HCT116 (cell line): ENCODE results near the gene MYL5. TPM values are rescaled to one million over a fixed set of nuclear protein-coding genes. Genes with fewer than 3 reads are reported as not detected.

Experiments
- ATAC-seq: fragments of 200-7000 bp; cut with Tn5 transposase; 2 replicates; pipeline ENCODE4 v1.9.1; 2020; ENCODE audit warnings: mild to moderate bottlenecking, moderate library complexity
- BruUV-seq: library from RNA; stranded (reverse); fragments of 400-500 nt; replicated peaks from 2 replicates; lab custom pipeline; 2021; lab: Mats Ljungman, UMichigan
- CTCF ChIA-PET: fragments of 300-600 bp; sonication (Branson Sonifier 250); formaldehyde crosslinking; loops from one replicate; lab custom pipeline; 2021; ENCODE audit warnings: antibody characterized with exemption; lab: Charles Lee
- POLR2A ChIA-PET: fragments of 300-600, 350-600 bp; sonication (Branson Sonifier 250); formaldehyde crosslinking; loops from one replicate; lab custom pipeline; 2021; ENCODE audit warnings: antibody characterized with exemption; lab: Charles Lee
- RAD21 ChIA-PET, 2 experiments: fragments of 300-600 bp; sonication (Branson Sonifier 250); formaldehyde crosslinking; loops; one replicate each; lab custom pipeline; 2023; ENCODE audit warnings: low total read pairs in 2 of 2; ENCODE audit not compliant: uncharacterized antibody in 2 of 2, unreplicated experiment in 2 of 2, low non-redundant PET in 1 of 2; lab: Charles Lee
- DNase-seq: peaks from one replicate; pipeline ENCODE4 v3.0.0-alpha.2; 2010; ENCODE audit warnings: low read depth, low spot score
- H2AFZ ChIP-seq: fragments of 200-600 bp; shearing (Covaris generic), sonication (generic); 2 replicates; pipeline ENCODE4 v1.6.1; 2017; ENCODE audit warnings: low read depth, mixed run types, mixed read lengths, antibody characterized with exemption, low read length; ENCODE audit not compliant: poor library complexity, severe bottlenecking
- H3K27ac ChIP-seq: 2 replicates; pipeline ENCODE4 v1.5.1; 2012; ENCODE audit warnings: low read depth, low read length
- H3K27me3 ChIP-seq: fragments of 200-600 bp; sonication (generic); 2 replicates; pipeline ENCODE4 v1.6.1; 2016; ENCODE audit warnings: mixed run types, low read length, mixed read lengths; ENCODE audit not compliant: insufficient read depth
- H3K36me3 ChIP-seq, 2 experiments: fragments of 200-500 bp in 1 of 2; fragments of 200-600 bp in 1 of 2; sonication (Bioruptor generic) in 1 of 2; sonication (generic) in 1 of 2; 2 replicates each; pipeline versions ENCODE4 v1.5.1 to v1.6.1; 2014 to 2016; ENCODE audit warnings: low read length in 2 of 2, inconsistent platforms in 1 of 2, mixed read lengths in 1 of 2, mixed run types in 1 of 2; ENCODE audit not compliant: insufficient read depth in 2 of 2, control insufficient read depth in 1 of 2
- H3K4me1 ChIP-seq, 2 experiments: fragments of 200-600 bp in 1 of 2; sonication (generic) in 1 of 2; 2 replicates each; pipeline versions ENCODE4 v1.5.1 to v1.6.1; 2012 to 2017; ENCODE audit warnings: low read length in 2 of 2, inconsistent platforms in 1 of 2, mild to moderate bottlenecking in 1 of 2, mixed read lengths in 1 of 2, mixed run types in 1 of 2, moderate library complexity in 1 of 2; ENCODE audit not compliant: insufficient read depth in 2 of 2, control insufficient read depth in 1 of 2
- H3K4me2 ChIP-seq: fragments of 200-600 bp; sonication (generic); 2 replicates; pipeline ENCODE4 v1.6.1; 2017; ENCODE audit warnings: mixed run types, low read length, mixed read lengths
- H3K4me3 ChIP-seq, 2 experiments: fragments of 200-600 bp in 1 of 2; sonication (generic) in 1 of 2; replicated peaks in 1 of 2; 2 replicates each; pipeline ENCODE4 v1.5.1; 2011 to 2016; ENCODE audit warnings: low read length in 2 of 2, control low read depth in 1 of 2, low read depth in 1 of 2, mild to moderate bottlenecking in 1 of 2, mixed read lengths in 1 of 2, mixed run types in 1 of 2
- H3K79me2 ChIP-seq: fragments of 200-600 bp; sonication (generic); 2 replicates; pipeline ENCODE4 v1.6.1; 2017; ENCODE audit warnings: mild to moderate bottlenecking, mixed run types, low read length, moderate library complexity, mixed read lengths; ENCODE audit not compliant: insufficient read depth
- H3K9ac ChIP-seq: fragments of 200-600 bp; sonication (generic); 2 replicates; pipeline ENCODE4 v1.6.1; 2016; ENCODE audit warnings: low read length, mixed read lengths
- H3K9me2 ChIP-seq: fragments of 200-600 bp; sonication (generic), shearing (Covaris generic); 2 replicates; pipeline ENCODE4 v1.6.1; 2017; ENCODE audit warnings: mixed run types, mild to moderate bottlenecking, moderate library complexity; ENCODE audit not compliant: insufficient read depth
- H3K9me3 ChIP-seq, 2 experiments: fragments of 200-500 bp in 1 of 2; fragments of 200-600 bp in 1 of 2; sonication (Bioruptor generic) in 1 of 2; sonication (generic) in 1 of 2; 2 replicates each; pipeline ENCODE4 v1.6.1; 2014 to 2017; ENCODE audit warnings: low read length in 2 of 2, mixed read lengths in 2 of 2, inconsistent platforms in 1 of 2, low read depth in 1 of 2, mild to moderate bottlenecking in 1 of 2, mixed run types in 1 of 2, moderate library complexity in 1 of 2; ENCODE audit not compliant: control insufficient read depth in 1 of 2, insufficient read depth in 1 of 2
- H4K20me1 ChIP-seq: fragments of 200-600 bp; sonication (generic), shearing (Covaris generic); 2 replicates; pipeline ENCODE4 v1.6.1; 2017; ENCODE audit warnings: mixed run types, mild to moderate bottlenecking, moderate library complexity; ENCODE audit not compliant: insufficient read depth
- ATF3 ChIP-seq: IDR thresholded peaks from 2 replicates; pipeline ENCODE4 v1.6.1; 2012
- CBX3 ChIP-seq: IDR thresholded peaks from 2 replicates; pipeline ENCODE4 v1.6.1; 2012; ENCODE audit warnings: low read depth
- CEBPB ChIP-seq: IDR thresholded peaks from 2 replicates; pipeline ENCODE4 v1.6.1; 2012; ENCODE audit warnings: low read depth
- EGR1 ChIP-seq: IDR thresholded peaks from 2 replicates; pipeline ENCODE4 v1.6.1; 2012; ENCODE audit warnings: low read depth
- EZH2 ChIP-seq: fragments of 200-600 bp; sonication (generic); IDR thresholded peaks from 2 replicates; pipeline ENCODE4 v1.6.1; 2017; ENCODE audit warnings: antibody characterized with exemption, mixed run types
- EZH2phosphoT487 ChIP-seq: fragments of 200-600 bp; IDR thresholded peaks from 2 replicates; pipeline ENCODE4 v1.6.1; 2018; ENCODE audit warnings: antibody characterized with exemption, borderline replicate concordance
- JUND ChIP-seq: IDR thresholded peaks from 2 replicates; pipeline ENCODE4 v1.6.1; 2012
- MAX ChIP-seq: IDR thresholded peaks from 2 replicates; pipeline ENCODE4 v1.6.1; 2012
- POLR2A ChIP-seq: IDR thresholded peaks from 2 replicates; pipeline ENCODE4 v1.7.0; 2011; ENCODE audit warnings: borderline replicate concordance; ENCODE audit not compliant: insufficient read depth, insufficient read length; ENCODE audit errors: extremely low read depth
- RAD21 ChIP-seq: IDR thresholded peaks from 2 replicates; pipeline ENCODE4 v1.6.1; 2012; ENCODE audit warnings: low read depth, mild to moderate bottlenecking
- REST ChIP-seq: IDR thresholded peaks from 2 replicates; pipeline ENCODE4 v1.6.1; 2012; ENCODE audit warnings: low read depth
- SRF ChIP-seq: IDR thresholded peaks from 2 replicates; pipeline ENCODE4 v1.6.1; 2012; ENCODE audit warnings: low read depth
- YY1 ChIP-seq: IDR thresholded peaks from 2 replicates; pipeline ENCODE4 v1.6.1; 2011; ENCODE audit warnings: low read length, low read depth, moderate library complexity, mild to moderate bottlenecking; ENCODE audit not compliant: insufficient replicate concordance; ENCODE audit errors: extremely low read depth
- ZBTB33 ChIP-seq: IDR thresholded peaks from 2 replicates; pipeline ENCODE4 v1.6.1; 2011; ENCODE audit warnings: mild to moderate bottlenecking, low read length, moderate library complexity; ENCODE audit not compliant: insufficient replicate concordance; ENCODE audit errors: extremely low read depth
- ZFX ChIP-seq: fragments of 450-650 bp; IDR thresholded peaks from 2 replicates; pipeline ENCODE4 v1.6.1; 2017
- ZNF274 ChIP-seq: fragments of 200-500 bp; sonication (Bioruptor generic); IDR thresholded peaks from 2 replicates; pipeline ENCODE4 v1.6.1; 2014; ENCODE audit warnings: mild to moderate bottlenecking, low read depth, low read length, inconsistent platforms
- intact Hi-C: fragments of 100-400 bp; cut with micrococcal nuclease; formaldehyde crosslinking; loops from 2 replicates; pipeline ENCODE4 v1.10.0; 2022
- total RNA-seq: library from RNA; stranded (reverse); gene quantifications from one replicate; pipeline ENCODE4 v1.2.1, GENCODE V29; 2021; ENCODE audit not compliant: unreplicated experiment

MYL5 gene
- total RNA-seq, 1 experiment from 2014 or later, result 14.0 TPM

- no TSS peak for BruUV-seq
- CTCF ChIA-PET, result no interaction called here
- no peaks in the 10 kb centered on the region for H3K27me3 ChIP-seq
- no peak overlapping the region for H3K4me2 ChIP-seq
- RAD21 ChIA-PET, result no interaction called here
- POLR2A ChIA-PET, result no interaction called here
- H3K79me2 ChIP-seq, result no peaks in the 10 kb centered on the region
- no peak for TF ChIP-seq EZH2phosphoT487
- TF ChIP-seq ZFX, result no peak
- no peak for TF ChIP-seq CBX3
- TF ChIP-seq MAX, result no peak
- TF ChIP-seq EZH2, result no peak
- TF ChIP-seq ZNF274, result no peak
- no peak for TF ChIP-seq SRF
- no peak for TF ChIP-seq ZBTB33
- TF ChIP-seq JUND, result no peak
- TF ChIP-seq ATF3, result no peak
- TF ChIP-seq EGR1, result no peak
- TF ChIP-seq RAD21, result no peak
- TF ChIP-seq YY1, result no peak
- TF ChIP-seq POLR2A, result no peak
- TF ChIP-seq REST, result no peak
- no peak for TF ChIP-seq CEBPB
- no peaks in the 10 kb centered on the region for H3K4me1 ChIP-seq
- no peak overlapping the region for H2AFZ ChIP-seq
- H3K9me3 ChIP-seq, result no peaks in the 10 kb centered on the region; a peak in 1 of 4 replicates
- no peaks in the 10 kb centered on the region for H3K9me2 ChIP-seq
- intact Hi-C loops, result no loop called here
- DNase-seq (no peak), ATAC-seq (no peak)
- no peaks in the 10 kb centered on the region for H4K20me1 ChIP-seq
- H3K36me3 ChIP-seq, result no peaks in the 10 kb centered on the region
- no peak overlapping the region for H3K9ac ChIP-seq
- H3K27ac ChIP-seq, result no peak overlapping the region
- H3K4me3 ChIP-seq, result no peak overlapping the region
Observed at GRCh38 chr4:632926-633325, 41.4 kb upstream of the MYL5 start.
